CD4-positive, alpha-beta T cell (primary cell): ENCODE measurements around the gene ALDH16A1. TPM values are rescaled to one million over a fixed set of nuclear protein-coding genes. Genes with fewer than 3 reads are reported as not detected.

ENCODE experiments used
- ATAC-seq: fragments of 200-7000 bp; cut with Tn5 transposase; one replicate; pipeline ENCODE4 v1.10.0; 2022; ENCODE audit warnings: mild to moderate bottlenecking; ENCODE audit not compliant: poor library complexity
- CTCF ChIA-PET: fragments of 350-600 bp; sonication (Branson Sonifier 250); formaldehyde crosslinking; loops from one replicate; lab custom pipeline; 2021; ENCODE audit warnings: antibody characterized with exemption, inconsistent platforms; lab: Charles Lee
- POLR2A ChIA-PET: fragments of 350-600 bp; sonication (Branson Sonifier 250); formaldehyde crosslinking; loops from one replicate; lab custom pipeline; 2021; ENCODE audit warnings: antibody characterized with exemption, inconsistent platforms; lab: Charles Lee
- DNase-seq, 14 experiments: peaks; one replicate each; pipeline ENCODE4 v3.0.0-alpha.2; 2013 to 2020; ENCODE audit warnings: mixed read lengths in 2 of 14
- H3K27ac ChIP-seq, 2 donors: one replicate each; pipeline versions ENCODE4 v1.5.1 to v1.7.0; 2013; ENCODE audit warnings: low read length in 2 of 2, low read depth in 1 of 2, mild to moderate bottlenecking in 1 of 2
- H3K27me3 ChIP-seq, 2 experiments: 1 replicate in 1 of 2; 2 replicates in 1 of 2; pipeline versions ENCODE4 v1.6.1 to v1.7.0; 2013; ENCODE audit warnings: low read length in 2 of 2, control low read depth in 1 of 2, mild to moderate bottlenecking in 1 of 2, moderate library complexity in 1 of 2; ENCODE audit not compliant: insufficient read depth in 2 of 2, control insufficient read depth in 1 of 2
- H3K36me3 ChIP-seq: one replicate; pipeline ENCODE4 v1.6.1; 2013; ENCODE audit warnings: low read length, control low read depth; ENCODE audit not compliant: insufficient read depth
- H3K4me1 ChIP-seq: one replicate; pipeline ENCODE4 v1.6.1; 2013; ENCODE audit warnings: low read length, control low read depth; ENCODE audit not compliant: insufficient read depth
- H3K4me3 ChIP-seq: one replicate; pipeline ENCODE4 v1.5.1; 2013; ENCODE audit warnings: mild to moderate bottlenecking, low read length, moderate library complexity
- H3K9me3 ChIP-seq, 2 experiments: 1 replicate in 1 of 2; 2 replicates in 1 of 2; pipeline versions ENCODE4 v1.6.1 to v1.7.0; 2013; ENCODE audit warnings: low read length in 2 of 2, mild to moderate bottlenecking in 2 of 2, control low read depth in 1 of 2, moderate library complexity in 1 of 2; ENCODE audit not compliant: control insufficient read depth in 1 of 2, insufficient read depth in 1 of 2
- H3K27ac Mint-ChIP-seq: one replicate; pipeline ENCODE4 v1.8.0; 2020; ENCODE audit warnings: mixed read lengths
- H3K27me3 Mint-ChIP-seq: one replicate; pipeline ENCODE4 v1.8.0; 2021; ENCODE audit warnings: mixed read lengths
- H3K36me3 Mint-ChIP-seq: one replicate; pipeline ENCODE4 v1.8.0; 2021; ENCODE audit warnings: low read depth, mixed read lengths
- H3K4me1 Mint-ChIP-seq: one replicate; pipeline ENCODE4 v1.8.0; 2021; ENCODE audit warnings: low read depth, mixed read lengths
- H3K4me3 Mint-ChIP-seq: one replicate; pipeline ENCODE4 v1.8.0; 2020; ENCODE audit warnings: mild to moderate bottlenecking, mixed read lengths
- H3K9me3 Mint-ChIP-seq: one replicate; pipeline ENCODE4 v1.8.0; 2020; ENCODE audit warnings: mixed read lengths
- CTCF ChIP-seq: fragments of 200-600 bp; IDR thresholded peaks from one replicate; pipeline ENCODE4 v1.8.0; 2022; ENCODE audit warnings: antibody characterized with exemption, mild to moderate bottlenecking
- intact Hi-C, 2 experiments: fragments of 100-400 bp; cut with DNase I in 1 of 2; cut with micrococcal nuclease in 1 of 2; formaldehyde crosslinking; loops; one replicate each; pipeline versions ENCODE4 v1.15.1 to v1.9.0; 2023 to 2025; cut with DNase I, micrococcal nuclease
- total RNA-seq, 174 experiments: library from RNA in 2 of 174; stranded (reverse) in 2 of 174; gene quantifications; one replicate each; pipeline ENCODE4 v1.2.3 and lab custom pipeline; 2021 to 2026

Gene ALDH16A1
- total RNA-seq, 2 experiments from 2014 or later = 25.1 to 25.8 TPM

GRCh38 chr19:49463960-49464740 lies 11.1 kb downstream of the ALDH16A1 start:
- ATAC-seq = no peak
- peaks cover 56% of the 10 kb centered on the region for H3K4me1 ChIP-seq
- DNase-seq = no peak
- H3K4me1 Mint-ChIP-seq = peaks cover 7% of the 10 kb centered on the region
- TF ChIP-seq CTCF = no peak
- H3K36me3 ChIP-seq = peaks cover 56% of the 10 kb centered on the region
- H3K27me3 ChIP-seq = no peaks in the 10 kb centered on the region
- peaks cover 30% of the 10 kb centered on the region for H3K36me3 Mint-ChIP-seq
- no peaks in the 10 kb centered on the region for H3K9me3 ChIP-seq
- H3K4me3 Mint-ChIP-seq = no peak overlapping the region
- H3K27me3 Mint-ChIP-seq = no peaks in the 10 kb centered on the region
- no peaks in the 10 kb centered on the region for H3K9me3 Mint-ChIP-seq
- intact Hi-C loops = no loop called here
- ChIA-PET POLR2A (interaction anchor here (1.0 kb wide), 1 partner anchor 12 kb away, joined by 3 read pairs; the partner anchor contains the start of gene PIH1D1), CTCF (no interaction called here)
- H3K27ac Mint-ChIP-seq = peak overlapping the region; percentile 74
- peak overlapping the region in 1 of 2 donors; percentile 36 for H3K27ac ChIP-seq
- H3K4me3 ChIP-seq = no peak overlapping the region

- no peak overlapping the region for H3K4me3 ChIP-seq
- POLR2A ChIA-PET = interaction anchor here (1.0 to 1.5 kb wide), 2 partner anchors 12 to 14 kb away, joined by 3 to 7 read pairs; partner anchors contain the start of genes ALDH16A1 and PIH1D1
- TF ChIP-seq CTCF = no peak
- DNase-seq = no peak
- peaks cover 15% of the 10 kb centered on the region for H3K4me1 Mint-ChIP-seq
- peak overlapping the region; percentile 36 to 61 for H3K27ac ChIP-seq
- CTCF ChIA-PET = no interaction called here
- peak overlapping the region; percentile 74 for H3K27ac Mint-ChIP-seq
- H3K9me3 Mint-ChIP-seq = no peaks in the 10 kb centered on the region
- H3K4me1 ChIP-seq = peaks cover 67% of the 10 kb centered on the region
- intact Hi-C loops = no loop called here
- no peaks in the 10 kb centered on the region for H3K27me3 ChIP-seq
- ATAC-seq = no peak
- no peaks in the 10 kb centered on the region for H3K9me3 ChIP-seq
- H3K4me3 Mint-ChIP-seq = no peak overlapping the region
- no peaks in the 10 kb centered on the region for H3K27me3 Mint-ChIP-seq
- peaks cover 18% of the 10 kb centered on the region for H3K36me3 Mint-ChIP-seq
- peaks cover 44% of the 10 kb centered on the region for H3K36me3 ChIP-seq
These were observed 12.3 kb downstream of the ALDH16A1 start for GRCh38 chr19:49465371-49465770.

GRCh38 chr19:49468199-49468598 lies 15.2 kb downstream of the ALDH16A1 start:
- peaks cover 92% of the 10 kb centered on the region for H3K4me1 ChIP-seq
- DNase-seq (peak in 1 of 14 experiments; percentile 59), ATAC-seq (no peak)
- H3K4me3 ChIP-seq = peak overlapping the region; percentile 9
- peaks cover 35% of the 10 kb centered on the region for H3K4me1 Mint-ChIP-seq
- H3K27me3 ChIP-seq = no peaks in the 10 kb centered on the region
- no peaks in the 10 kb centered on the region for H3K9me3 Mint-ChIP-seq
- H3K36me3 ChIP-seq = peaks cover 35% of the 10 kb centered on the region
- H3K27ac Mint-ChIP-seq = peak overlapping the region; percentile 98
- ChIA-PET POLR2A (interaction anchor here (0.6 to 6.4 kb wide), 6 partner anchors 14 to 144 kb away, joined by 3 to 120 read pairs (median 4); partner anchors contain the start of genes ALDH16A1, PIH1D1, RPL13A and RPS11), CTCF (interaction anchor here (1.1 kb wide), 1 partner anchor 102 kb away, joined by 6 read pairs; no protein-coding TSS in a partner anchor)
- no peak for TF ChIP-seq CTCF
- intact Hi-C loops = loop anchor here (1.0 to 2.0 kb wide), 2 partner anchors 14 to 15 kb away; partner anchors contain the start of gene ALDH16A1 (in 1 of the 2)
- H3K9me3 ChIP-seq = no peaks in the 10 kb centered on the region
- H3K4me3 Mint-ChIP-seq = no peak overlapping the region
- peaks cover 14% of the 10 kb centered on the region for H3K36me3 Mint-ChIP-seq
- peak overlapping the region; percentile 86 to 96 for H3K27ac ChIP-seq
- no peaks in the 10 kb centered on the region for H3K27me3 Mint-ChIP-seq
